Measurements from ENCODE around the gene CD99. TPM values are rescaled to one million over a fixed set of nuclear protein-coding genes. Genes with fewer than 3 reads are reported as not detected.

Gene CD99
- total and polyA plus RNA-seq, 2 donors (not counting 3 experiments of a cell fraction or from before 2014, with no cell fraction given), result 364 to 654 TPM

GRCh38 chrX:2718821-2719220 lies 27.7 kb downstream of the CD99 start:
- Histone ChIP-seq H2AFZ (ENCODE audit: low read depth, low read length) (no peak overlapping the region), H3K27me3 (ENCODE audit: control insufficient read depth in 2 of 2, insufficient read depth in 2 of 2, low read length in 2 of 2) (no peaks in the 10 kb centered on the region), H3K79me2 (ENCODE audit: control insufficient read depth, insufficient read depth, low read length) (peaks cover 15% of the 10 kb centered on the region), H3K36me3 (ENCODE audit: control insufficient read depth in 2 of 2, extremely low read depth in 1 of 2, insufficient read depth in 2 of 2, low read length in 2 of 2) (peaks cover 21 to 30% of the 10 kb centered on the region in 2 experiments), H3K4me1 (ENCODE audit: control insufficient read depth, extremely low read depth, insufficient read depth, low read length) (no peaks in the 10 kb centered on the region), H3K27ac (ENCODE audit: insufficient read depth, low read depth, low read length) (no peak overlapping the region), H3K9me1 (replicated peaks; ENCODE audit: control insufficient read depth, extremely low read depth, insufficient read depth, low read length) (no peaks in the 10 kb centered on the region), H4K20me1 (replicated peaks; ENCODE audit: control insufficient read depth, extremely low read depth, insufficient read depth, low read length) (no peaks in the 10 kb centered on the region), H3K9ac (replicated peaks; ENCODE audit: extremely low read depth, insufficient read depth, low read length) (no peak overlapping the region), H3K9me3 (replicated peaks; ENCODE audit: control insufficient read depth, insufficient read depth, low read length) (no peaks in the 10 kb centered on the region), H3K4me2 (ENCODE audit: insufficient read depth, low read length) (no peak overlapping the region), H3K4me3 (replicated peaks in 1 of 3; ENCODE audit: insufficient read depth in 1 of 3, low read depth in 1 of 3, low read length in 3 of 3) (no peak overlapping the region)
- intact Hi-C loops (cut with micrococcal nuclease), result no loop called here
- dilution Hi-C loops (cut with MboI; ENCODE audit: extremely low pct_ligation_motif_present, low sequenced_read_pairs), result no loop called here
- FAIRE-seq (no peak), DNase-seq (ENCODE audit: low read depth, low spot score) (no peak)
- BruUV-seq (replicated peaks), result no TSS peak
- TF ChIP-seq MAX (IDR thresholded peaks at IDR 0.05; ENCODE audit: insufficient read depth, insufficient read length) (no peak), JUN (IDR thresholded peaks at IDR 0.05; ENCODE audit: borderline replicate concordance, insufficient read depth, insufficient read length, low read depth) (no peak), POLR2AphosphoS5 (IDR thresholded peaks at IDR 0.05; ENCODE audit: insufficient read depth, low read depth, low read length) (no peak), FOS (IDR thresholded peaks at IDR 0.05; ENCODE audit: borderline replicate concordance, insufficient read depth, low read length) (no peak), POLR2A (IDR thresholded peaks at IDR 0.05; ENCODE audit: low read depth, low read length) (no peak), GATA2 (IDR thresholded peaks at IDR 0.05; ENCODE audit: insufficient read depth, insufficient read length, low read depth, low read length) (no peak), MYC (IDR thresholded peaks at IDR 0.05; ENCODE audit: low read depth, low read length) (no peak), CTCF (IDR thresholded peaks at IDR 0.05; ENCODE audit: extremely low read depth in 1 of 2, insufficient read depth in 1 of 2, low read depth in 1 of 2, low read length in 2 of 2) (no peak), EZH2 (IDR thresholded peaks at IDR 0.05; ENCODE audit: borderline replicate concordance, low read depth, low read length, severe bottlenecking) (no peak)
- POLR2A ChIA-PET, result no interaction called here
- CTCF ChIA-PET, result no interaction called here

All from endothelial cell of umbilical vein (primary cell).